Smooth muscle cell (in vitro differentiated cells): ENCODE measurements around the gene TAS2R38. TPM values are rescaled to one million over a fixed set of nuclear protein-coding genes. Genes with fewer than 3 reads are reported as not detected.

Experiments used
- DNase-seq: peaks from one replicate; lab custom pipeline; 2025; ENCODE audit not compliant: unreplicated experiment; lab: John Stamatoyannopoulos, UW
- H2AFZ ChIP-seq: fragments of 200-600 bp; sonication (generic); 2 replicates; pipeline ENCODE4 v1.6.0; 2016; ENCODE audit warnings: antibody characterized with exemption, low read depth, mild to moderate bottlenecking
- H3F3A ChIP-seq: fragments of 200-600 bp; sonication (generic); 2 replicates; pipeline ENCODE4 v1.6.0; 2017; ENCODE audit warnings: antibody characterized with exemption, low read depth
- H3K27ac ChIP-seq: fragments of 200-600 bp; sonication (generic); 2 replicates; pipeline ENCODE4 v1.5.1; 2016; ENCODE audit warnings: low read depth, mild to moderate bottlenecking
- H3K27me3 ChIP-seq: fragments of 200-600 bp; sonication (generic); 2 replicates; pipeline ENCODE4 v1.6.1; 2016; ENCODE audit warnings: low read depth, mild to moderate bottlenecking
- H3K36me3 ChIP-seq: fragments of 200-600 bp; sonication (generic); 2 replicates; pipeline ENCODE4 v1.5.1; 2016; ENCODE audit warnings: low read depth
- H3K4me1 ChIP-seq: fragments of 200-600 bp; sonication (generic); 2 replicates; pipeline ENCODE4 v1.5.1; 2016; ENCODE audit warnings: low read depth
- H3K4me2 ChIP-seq: fragments of 200-600 bp; sonication (generic); 2 replicates; pipeline ENCODE4 v1.6.0; 2016; ENCODE audit warnings: mild to moderate bottlenecking
- H3K4me3 ChIP-seq: fragments of 200-600 bp; sonication (generic); 2 replicates; pipeline ENCODE4 v1.5.1; 2016; ENCODE audit warnings: mild to moderate bottlenecking
- H3K79me2 ChIP-seq: fragments of 200-600 bp; sonication (generic); 2 replicates; pipeline ENCODE4 v1.6.0; 2016; ENCODE audit warnings: low read depth, mild to moderate bottlenecking
- H3K9ac ChIP-seq: fragments of 200-600 bp; sonication (generic); 2 replicates; pipeline ENCODE4 v1.6.0; 2016; ENCODE audit warnings: low read depth
- H3K9me3 ChIP-seq: fragments of 200-600 bp; sonication (generic); replicated peaks from 2 replicates; pipeline ENCODE4 v1.5.1; 2016; ENCODE audit warnings: low read depth
- H4K20me1 ChIP-seq: fragments of 200-600 bp; sonication (generic); 2 replicates; pipeline ENCODE4 v1.6.0; 2016; ENCODE audit warnings: low read depth
- WGBS: methylation state at CpG from one replicate; pipeline ENCODE4 v1.1.7; 2016; ENCODE audit warnings: low lambda C conversion rate; 5-methylcytosine and 5-hydroxymethylcytosine counted together
- polyA plus RNA-seq: library from polyadenylated mRNA; unstranded; fragments of >200 nt; fragmentation: Nextera tagmentation; extraction: Ambion mirVana; gene quantifications from 2 replicates; pipeline ENCODE4 v1.2.1, GENCODE V29; 2016
- total RNA-seq: library from RNA; depleted of rRNA; stranded (reverse); fragments of >200 nt; gene quantifications from 2 replicates; pipeline ENCODE4 v1.2.3, GENCODE V29; 2014
- TF ChIP-seq, protein P1 (sequence below): fragments of 200-600 bp; sonication (generic); IDR thresholded peaks from 2 replicates; pipeline ENCODE4 v1.5.1; 2017; ENCODE audit warnings: borderline replicate concordance, mild to moderate bottlenecking, antibody characterized with exemption; ENCODE audit not compliant: insufficient read depth, poor library complexity, severe bottlenecking

TAS2R38 gene
- total and polyA plus RNA-seq, 2 experiments from 2014 or later, result not detected

DNA sequence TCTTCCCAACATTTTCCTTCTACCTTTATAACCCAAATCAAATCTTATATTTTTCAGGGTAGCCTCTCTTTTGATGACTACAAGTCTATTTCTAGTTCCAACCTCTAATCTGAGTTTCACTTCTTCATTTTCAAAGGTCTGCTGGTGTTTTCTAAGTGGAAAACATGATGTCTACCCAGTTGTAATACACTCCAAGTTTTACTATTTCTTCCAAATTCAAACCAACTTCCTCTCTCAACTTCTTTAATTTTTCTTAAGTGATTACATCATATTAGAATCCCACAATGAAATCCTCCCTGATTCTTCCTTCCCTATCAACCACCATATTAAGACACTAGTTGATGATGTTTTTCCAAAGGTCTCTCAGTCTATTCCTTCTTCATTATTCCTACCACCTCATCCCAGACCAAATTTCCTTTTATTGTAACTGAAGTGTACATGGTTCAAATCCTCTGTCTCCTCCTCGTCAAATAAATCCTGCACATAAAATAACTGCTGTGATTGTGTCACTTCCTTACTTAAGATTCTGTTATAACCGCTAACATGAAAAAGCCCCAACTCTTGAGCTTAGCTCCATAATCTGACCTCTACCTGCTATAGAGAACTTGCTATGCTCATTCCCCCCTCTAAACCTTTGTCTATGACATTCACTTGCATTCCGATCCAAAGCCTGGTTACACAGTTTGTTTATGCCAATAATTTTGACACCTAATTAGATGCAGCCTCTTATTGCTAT, 12.7 kb downstream of the TAS2R38 start:
- Histone ChIP-seq H3K27ac (no peak overlapping the region), H3K27me3 (no peaks in the 10 kb centered on the region), H3K9me3 (no peaks in the 10 kb centered on the region), H4K20me1 (no peaks in the 10 kb centered on the region), H3K4me3 (no peak overlapping the region), H3K4me1 (no peaks in the 10 kb centered on the region), H3K36me3 (no peaks in the 10 kb centered on the region), H3K79me2 (no peaks in the 10 kb centered on the region), H2AFZ (no peak overlapping the region), H3K9ac (no peak overlapping the region), H3F3A (no peaks in the 10 kb centered on the region), H3K4me2 (no peak overlapping the region)
- 88% methylated on average over 3 of the region's 3 CpGs for WGBS
- TF ChIP-seq, protein P1, sequence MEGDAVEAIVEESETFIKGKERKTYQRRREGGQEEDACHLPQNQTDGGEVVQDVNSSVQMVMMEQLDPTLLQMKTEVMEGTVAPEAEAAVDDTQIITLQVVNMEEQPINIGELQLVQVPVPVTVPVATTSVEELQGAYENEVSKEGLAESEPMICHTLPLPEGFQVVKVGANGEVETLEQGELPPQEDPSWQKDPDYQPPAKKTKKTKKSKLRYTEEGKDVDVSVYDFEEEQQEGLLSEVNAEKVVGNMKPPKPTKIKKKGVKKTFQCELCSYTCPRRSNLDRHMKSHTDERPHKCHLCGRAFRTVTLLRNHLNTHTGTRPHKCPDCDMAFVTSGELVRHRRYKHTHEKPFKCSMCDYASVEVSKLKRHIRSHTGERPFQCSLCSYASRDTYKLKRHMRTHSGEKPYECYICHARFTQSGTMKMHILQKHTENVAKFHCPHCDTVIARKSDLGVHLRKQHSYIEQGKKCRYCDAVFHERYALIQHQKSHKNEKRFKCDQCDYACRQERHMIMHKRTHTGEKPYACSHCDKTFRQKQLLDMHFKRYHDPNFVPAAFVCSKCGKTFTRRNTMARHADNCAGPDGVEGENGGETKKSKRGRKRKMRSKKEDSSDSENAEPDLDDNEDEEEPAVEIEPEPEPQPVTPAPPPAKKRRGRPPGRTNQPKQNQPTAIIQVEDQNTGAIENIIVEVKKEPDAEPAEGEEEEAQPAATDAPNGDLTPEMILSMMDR, result no peak
- no peak for DNase-seq

DNA sequence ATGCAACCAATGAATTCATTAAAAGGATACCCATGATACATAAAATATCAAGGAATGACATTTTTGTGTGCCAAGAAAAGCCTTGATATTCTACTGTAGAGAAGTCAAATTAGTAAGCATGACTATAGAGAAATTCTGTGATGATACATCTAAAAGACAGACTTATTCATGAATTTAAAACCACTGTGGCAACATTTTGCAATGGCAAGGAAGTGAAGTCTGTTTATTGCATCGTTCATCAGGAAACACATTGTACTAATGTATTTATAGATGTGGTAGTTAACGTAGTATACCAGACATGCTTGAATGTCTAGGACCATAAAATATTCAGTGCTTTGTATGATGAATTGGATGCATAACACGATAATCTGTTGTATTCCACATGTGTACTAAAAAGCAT, 17.5 kb downstream of the TAS2R38 start:
- Histone ChIP-seq H3F3A (no peaks in the 10 kb centered on the region), H2AFZ (no peak overlapping the region), H3K9ac (no peak overlapping the region), H3K4me1 (no peaks in the 10 kb centered on the region), H3K27me3 (no peaks in the 10 kb centered on the region), H3K4me2 (no peak overlapping the region), H3K79me2 (no peaks in the 10 kb centered on the region), H4K20me1 (no peaks in the 10 kb centered on the region), H3K27ac (no peak overlapping the region), H3K9me3 (no peaks in the 10 kb centered on the region), H3K4me3 (no peak overlapping the region), H3K36me3 (no peaks in the 10 kb centered on the region)
- no peak for DNase-seq
- TF ChIP-seq, protein P1, result no peak
- WGBS, result 83% methylated on average over 3 of the region's 3 CpGs

GRCh38 chr7:141954334-141954733, 19.2 kb downstream of the TAS2R38 start:
- no peak for DNase-seq
- Histone ChIP-seq H4K20me1 (no peaks in the 10 kb centered on the region), H3K9me3 (no peaks in the 10 kb centered on the region), H3K27ac (no peak overlapping the region), H3K9ac (no peak overlapping the region), H2AFZ (no peak overlapping the region), H3K79me2 (no peaks in the 10 kb centered on the region), H3K4me2 (no peak overlapping the region), H3K4me1 (no peaks in the 10 kb centered on the region), H3K36me3 (no peaks in the 10 kb centered on the region), H3K27me3 (no peaks in the 10 kb centered on the region), H3K4me3 (no peak overlapping the region), H3F3A (no peaks in the 10 kb centered on the region)
- TF ChIP-seq, protein P1, result no peak
- WGBS, result 88% methylated on average over 1 of the region's 1 CpG

GRCh38 chr7:141952461-141952860, 21.1 kb downstream of the TAS2R38 start:
- WGBS, result 92% methylated on average over 1 of the region's 1 CpG
- Histone ChIP-seq H3K27ac (no peak overlapping the region), H3F3A (no peaks in the 10 kb centered on the region), H3K4me1 (no peaks in the 10 kb centered on the region), H3K27me3 (no peaks in the 10 kb centered on the region), H3K4me3 (no peak overlapping the region), H3K9me3 (no peaks in the 10 kb centered on the region), H3K9ac (no peak overlapping the region), H3K4me2 (no peak overlapping the region), H3K79me2 (no peaks in the 10 kb centered on the region), H3K36me3 (no peaks in the 10 kb centered on the region), H2AFZ (no peak overlapping the region), H4K20me1 (no peaks in the 10 kb centered on the region)
- no peak for DNase-seq
- TF ChIP-seq, protein P1, result no peak
